ENCODE results near the gene LAPTM4A.
"Not testable (repeated sequence)": the region's sequence is repeated elsewhere in the genome, so short reads cannot be mapped to it uniquely, and the experiment has no call there.

LAPTM4A gene

DNA sequence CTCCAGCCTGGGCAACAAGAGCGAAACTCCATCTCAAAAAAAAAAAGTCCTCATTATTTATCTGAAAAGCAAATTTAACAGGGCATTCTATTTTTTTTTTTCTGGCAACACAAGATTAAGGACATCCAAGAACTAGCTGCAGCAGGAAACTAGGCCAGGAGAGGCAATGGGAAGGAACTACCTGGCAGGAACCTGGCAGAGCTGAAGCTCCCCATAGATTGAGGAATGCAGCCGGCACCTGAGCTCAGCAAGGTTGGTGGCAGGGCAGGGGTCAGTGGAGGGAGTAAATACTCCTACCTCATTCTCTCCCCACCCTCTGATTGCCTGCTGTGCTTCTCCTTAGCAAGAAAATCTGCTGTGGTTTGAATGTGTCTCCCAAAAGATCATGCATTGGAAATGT, 30.4 kb upstream of the LAPTM4A start:
- H3K4me3 ChIP-seq (ENCODE audit: low read length) = no peak overlapping the region
- no peak for TF ChIP-seq ZNF274 (IDR thresholded peaks at IDR 0.05; ENCODE audit: low read depth, low read length)

DNA sequence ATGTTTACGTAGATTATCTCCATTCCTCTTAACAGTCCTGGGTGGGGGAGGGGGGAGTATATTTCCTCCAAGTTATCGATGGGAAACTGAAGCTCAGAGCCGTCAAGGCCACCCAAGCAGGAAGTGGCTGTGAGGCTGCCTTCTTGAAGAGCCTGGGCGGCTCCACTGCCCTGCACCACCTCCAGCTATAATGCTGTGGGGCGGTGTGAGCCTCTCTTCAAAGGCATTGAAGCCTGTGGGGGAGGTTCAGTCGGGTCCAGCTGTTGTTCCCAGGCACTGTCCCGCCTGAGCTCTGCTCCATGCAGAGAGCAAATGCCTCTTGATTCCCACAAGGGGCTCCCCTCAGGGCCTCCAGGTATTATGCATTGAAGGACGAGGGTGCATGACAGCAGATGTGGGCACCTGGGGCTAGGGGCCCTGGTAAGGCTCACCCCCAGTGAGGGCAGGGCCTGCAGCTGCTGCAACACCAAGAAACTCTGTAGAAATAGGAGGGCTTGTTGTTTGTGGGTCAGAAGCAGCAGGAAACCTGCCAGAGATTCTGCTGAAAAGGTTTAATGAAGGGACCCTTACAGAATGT, 29.5 kb upstream of the LAPTM4A start:
- no peak overlapping the region for H3K4me3 ChIP-seq (ENCODE audit: low read length)
- no peak for TF ChIP-seq ZNF274 (IDR thresholded peaks at IDR 0.05; ENCODE audit: low read depth, low read length)

DNA sequence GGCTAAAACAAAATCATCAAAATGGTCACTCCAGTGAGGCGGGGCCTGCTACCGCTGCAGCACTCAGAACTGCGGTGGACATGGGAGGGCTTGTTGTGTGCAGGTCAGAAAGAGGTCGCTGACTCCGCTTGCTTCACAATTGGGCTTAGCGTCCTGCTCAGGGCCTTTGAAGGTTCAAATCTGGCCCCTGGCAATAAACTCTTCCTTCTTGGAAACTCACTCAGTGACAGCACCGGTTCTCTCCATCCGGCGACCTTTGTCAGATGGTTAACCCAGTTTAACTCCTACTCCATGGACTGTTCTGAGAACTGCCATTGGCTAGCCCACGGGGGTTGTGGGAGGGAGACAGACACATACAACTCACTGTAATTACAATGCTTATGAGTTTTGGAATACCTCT, 29.0 kb upstream of the LAPTM4A start:
- no peak for TF ChIP-seq ZNF274 (IDR thresholded peaks at IDR 0.05; ENCODE audit: low read depth, low read length)
- no peak overlapping the region for H3K4me3 ChIP-seq (ENCODE audit: low read length)

DNA sequence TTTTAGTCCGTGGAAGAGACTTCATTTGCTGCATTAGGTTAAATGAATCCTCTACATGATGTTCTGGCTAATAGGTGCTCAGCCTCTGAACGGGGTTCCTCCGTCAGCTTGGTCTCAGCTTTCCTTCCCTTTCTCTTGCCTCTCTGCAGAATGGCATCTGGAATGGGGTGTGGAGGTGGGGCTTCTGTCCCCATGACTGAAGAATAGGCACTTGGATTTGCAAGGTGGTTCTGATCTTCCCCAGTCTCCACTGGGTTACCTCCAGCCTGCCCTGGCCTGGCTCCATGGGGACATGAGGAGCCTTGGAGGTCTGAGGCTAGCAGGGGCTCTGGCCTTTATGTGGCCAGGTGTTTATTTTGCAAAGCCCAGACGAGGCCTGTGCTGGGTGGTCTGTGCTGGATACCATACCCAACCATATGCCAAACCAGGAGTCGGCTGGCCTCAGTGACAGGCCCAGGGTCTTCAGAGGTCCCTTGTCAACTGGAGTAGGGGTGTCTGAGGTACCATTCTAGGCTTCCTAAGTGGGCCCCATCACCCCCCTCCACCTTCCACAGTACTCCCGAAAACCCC, 28.2 kb upstream of the LAPTM4A start:
- no peak overlapping the region for H3K4me3 ChIP-seq (ENCODE audit: low read length)
- TF ChIP-seq ZNF274 (IDR thresholded peaks at IDR 0.05; ENCODE audit: low read depth, low read length) = no peak

DNA sequence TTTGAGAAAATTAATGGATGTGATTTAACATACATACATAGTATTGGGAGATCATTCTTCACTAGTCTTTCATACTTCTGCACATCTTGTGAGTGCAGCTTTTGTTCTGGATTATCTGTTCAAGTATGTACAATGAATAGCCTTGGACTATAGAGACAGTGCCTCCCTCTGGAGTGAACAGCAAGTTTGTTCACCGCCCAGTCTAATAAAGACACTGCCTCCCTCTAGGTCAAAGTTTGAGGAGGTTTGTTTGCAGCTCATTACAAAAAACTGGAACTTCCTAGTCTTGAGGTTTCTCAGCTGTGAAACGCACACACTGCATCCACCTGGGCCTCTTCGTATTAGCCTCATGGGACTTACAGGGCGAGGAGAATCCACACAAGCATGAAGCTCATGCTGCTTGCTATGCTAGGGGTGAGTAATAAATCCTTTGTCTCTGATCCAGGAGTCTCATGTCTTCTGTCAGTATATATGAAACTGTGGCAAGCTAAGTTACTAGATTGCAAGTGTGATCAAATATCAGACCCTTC, 26.0 kb upstream of the LAPTM4A start:
- no peak overlapping the region for H3K4me3 ChIP-seq (ENCODE audit: low read length)
- TF ChIP-seq ZNF274 (IDR thresholded peaks at IDR 0.05; ENCODE audit: low read depth, low read length) = no peak

DNA sequence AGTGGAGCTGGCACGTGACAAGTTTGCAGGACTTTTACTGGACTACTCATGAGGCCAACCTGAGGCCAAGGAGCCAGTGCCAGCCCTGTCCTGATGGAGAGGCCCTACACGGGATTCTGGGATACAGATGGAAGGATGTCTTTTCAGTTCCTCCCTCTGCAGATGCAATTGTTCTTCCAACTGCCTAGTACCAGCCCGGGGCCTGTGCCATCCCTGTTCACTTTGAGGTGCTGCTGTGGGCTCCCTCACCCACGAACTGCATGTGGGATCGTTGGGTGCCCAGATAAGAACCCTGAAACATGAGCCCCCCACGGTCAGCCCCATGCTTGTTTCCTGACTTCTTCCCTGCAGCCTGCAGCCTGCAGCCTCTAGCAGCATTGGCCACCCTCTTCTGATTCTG, 25.3 kb upstream of the LAPTM4A start:
- TF ChIP-seq ZNF274 (IDR thresholded peaks at IDR 0.05; ENCODE audit: low read depth, low read length) = no peak
- no peak overlapping the region for H3K4me3 ChIP-seq (ENCODE audit: low read length)

DNA sequence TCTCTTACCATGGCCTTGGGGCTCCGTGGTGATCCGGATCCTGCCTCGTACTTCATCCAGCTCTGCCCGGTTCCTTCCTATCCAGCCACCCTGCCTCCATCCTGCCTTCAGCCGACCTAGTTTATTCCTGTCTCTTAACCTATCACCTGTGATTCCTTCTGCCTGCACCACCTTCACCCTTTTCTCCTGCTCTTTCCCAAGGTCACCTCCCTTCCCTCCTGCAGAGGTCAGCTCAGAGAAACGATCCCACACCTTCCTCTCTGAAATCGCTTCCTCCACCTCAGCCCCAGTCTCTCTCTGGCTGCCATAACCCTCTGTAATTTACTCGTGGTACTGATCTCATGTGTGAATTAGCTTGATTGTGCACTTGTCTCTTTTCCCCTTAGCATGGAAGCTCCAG, 23.5 kb upstream of the LAPTM4A start:
- H3K4me3 ChIP-seq (ENCODE audit: low read length) = no peak overlapping the region
- TF ChIP-seq ZNF274 (IDR thresholded peaks at IDR 0.05; ENCODE audit: low read depth, low read length) = no peak

DNA sequence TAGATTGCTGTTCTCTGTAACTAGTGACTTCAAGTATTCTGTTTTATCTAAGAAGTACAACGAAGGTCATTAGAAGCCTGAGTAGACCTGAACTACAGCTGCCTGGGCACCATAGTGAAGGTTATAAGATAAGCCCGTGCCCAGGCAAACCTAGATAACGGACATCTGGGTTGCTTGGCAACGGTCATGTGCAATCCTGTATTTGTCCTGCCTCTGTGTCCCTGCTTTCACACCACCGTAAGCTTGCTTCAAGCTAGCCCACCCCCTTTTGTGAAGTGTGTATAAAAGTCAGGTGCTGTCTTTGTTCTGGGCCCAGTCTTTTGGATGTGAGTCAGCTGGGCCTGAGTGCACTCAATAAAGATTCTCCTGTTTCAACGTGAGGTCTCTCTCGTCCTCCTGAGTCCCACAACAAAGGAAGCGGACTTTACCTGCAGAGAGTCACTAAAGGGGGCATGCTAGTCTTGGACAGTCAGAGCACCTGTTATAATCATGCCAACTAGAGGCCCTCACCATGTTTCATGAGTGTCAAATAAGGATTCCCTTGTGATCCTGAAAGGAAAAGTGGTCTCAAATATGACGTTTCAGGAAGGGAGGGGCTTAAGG, 22.7 kb upstream of the LAPTM4A start:
- not testable (repeated sequence) for H3K4me3 ChIP-seq (ENCODE audit: low read length)

DNA sequence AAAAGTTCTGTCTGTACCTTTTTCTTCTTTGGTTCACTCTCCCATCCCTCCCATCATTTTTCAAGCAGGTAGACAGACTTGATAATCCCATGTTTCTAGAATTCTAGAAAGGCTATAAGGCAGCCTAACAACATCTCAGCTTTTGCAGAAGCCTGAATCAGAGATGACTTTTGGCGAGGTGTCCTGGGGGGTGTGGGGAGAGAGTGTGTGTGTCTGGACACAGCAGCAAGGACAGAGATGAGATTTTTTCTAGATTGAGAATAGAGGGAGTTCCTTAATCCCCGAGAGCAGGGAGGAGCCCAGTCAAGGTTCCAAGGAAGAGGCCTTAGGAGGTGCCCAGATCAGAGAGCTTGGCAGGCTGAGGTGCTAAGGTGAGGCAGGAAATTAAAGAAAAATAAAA, 22.0 kb upstream of the LAPTM4A start:
- TF ChIP-seq ZNF274 (IDR thresholded peaks at IDR 0.05; ENCODE audit: low read depth, low read length) = no peak
- H3K4me3 ChIP-seq (ENCODE audit: low read length) = no peak overlapping the region

DNA sequence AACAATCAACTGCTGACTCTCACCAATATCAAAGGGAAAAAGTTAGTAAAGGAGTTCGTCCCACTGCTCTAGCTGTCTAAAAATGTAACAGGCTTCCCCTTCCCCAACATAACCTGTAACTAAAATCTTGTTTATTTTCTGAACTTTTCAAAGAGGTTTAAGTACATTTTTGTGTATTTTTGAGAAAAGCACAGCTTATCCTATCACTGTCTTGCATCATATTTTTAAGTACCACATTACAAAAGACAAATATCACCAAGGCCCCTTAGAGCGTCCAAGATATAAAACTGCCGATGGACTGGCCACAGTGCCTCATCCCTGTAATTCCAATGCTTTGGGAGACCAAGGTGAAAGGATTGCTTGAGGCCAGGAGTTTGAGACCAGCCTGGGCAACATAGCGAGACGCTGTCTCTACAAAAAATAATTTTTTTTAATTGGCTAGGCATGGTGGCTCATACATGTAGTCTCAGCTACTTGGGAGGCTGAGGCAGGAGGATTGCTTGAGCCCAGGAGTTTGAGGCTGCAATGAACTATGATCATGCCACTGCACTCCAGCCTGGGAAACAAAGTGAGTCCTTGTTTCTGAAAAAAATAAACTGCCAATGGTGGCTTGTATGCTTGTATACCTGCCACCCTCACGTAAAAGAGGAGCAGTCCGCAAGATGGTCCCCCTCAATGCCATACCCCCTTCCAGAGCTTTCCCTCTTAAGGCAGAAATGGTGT, 21.2 kb upstream of the LAPTM4A start:
- no peak for TF ChIP-seq ZNF274 (IDR thresholded peaks at IDR 0.05; ENCODE audit: low read depth, low read length)
- no peak overlapping the region for H3K4me3 ChIP-seq (ENCODE audit: low read length)

DNA sequence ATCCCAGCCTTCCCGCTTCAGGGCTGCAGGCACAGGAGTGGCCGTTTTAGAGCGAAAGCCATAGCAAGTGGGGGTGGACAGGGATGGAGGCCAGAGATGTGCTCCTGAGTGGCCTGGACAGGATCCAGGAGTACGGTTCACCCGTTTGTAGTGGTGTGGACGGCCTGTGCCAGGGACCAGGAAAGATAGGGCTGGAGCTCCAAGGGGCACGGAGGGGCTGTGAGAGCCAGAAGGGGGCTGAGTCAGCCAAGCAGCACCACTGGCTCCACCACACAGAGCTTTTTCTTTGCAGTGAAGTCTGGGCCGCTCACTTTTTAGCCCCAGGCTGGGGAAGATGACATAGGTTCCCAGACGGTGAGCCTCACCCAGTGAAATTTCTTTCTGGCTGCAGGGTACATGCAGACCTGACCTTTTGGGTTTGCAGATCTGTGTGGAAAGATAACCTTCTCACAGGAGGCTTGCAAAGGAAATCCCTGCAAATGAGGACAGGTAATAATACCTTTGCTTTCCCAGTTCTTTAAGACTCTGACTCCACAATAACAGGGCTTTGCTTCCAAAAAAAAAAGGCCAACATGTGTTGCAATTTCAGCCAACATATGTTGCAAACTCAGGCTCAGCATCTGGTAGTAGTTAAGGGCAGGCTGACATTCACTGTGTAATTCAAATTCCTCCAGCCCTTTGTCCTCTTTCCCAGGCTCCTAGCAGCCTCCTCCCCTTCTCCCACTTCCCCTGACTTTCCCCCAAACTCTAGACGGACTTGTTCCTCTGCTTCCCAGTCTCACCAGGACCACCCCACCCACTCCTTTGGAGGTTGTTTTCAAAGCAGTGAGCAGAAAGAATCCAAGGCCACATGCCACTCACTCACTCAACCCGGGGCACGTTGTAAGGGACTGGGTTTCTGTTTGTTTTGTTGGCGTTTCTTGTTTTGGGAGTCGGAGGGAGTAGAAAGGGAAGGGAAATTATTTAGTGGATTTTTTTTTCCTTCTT, 20.3 kb upstream of the LAPTM4A start:
- no peak for TF ChIP-seq ZNF274 (IDR thresholded peaks at IDR 0.05; ENCODE audit: low read depth, low read length)
- no peak overlapping the region for H3K4me3 ChIP-seq (ENCODE audit: low read length)

DNA sequence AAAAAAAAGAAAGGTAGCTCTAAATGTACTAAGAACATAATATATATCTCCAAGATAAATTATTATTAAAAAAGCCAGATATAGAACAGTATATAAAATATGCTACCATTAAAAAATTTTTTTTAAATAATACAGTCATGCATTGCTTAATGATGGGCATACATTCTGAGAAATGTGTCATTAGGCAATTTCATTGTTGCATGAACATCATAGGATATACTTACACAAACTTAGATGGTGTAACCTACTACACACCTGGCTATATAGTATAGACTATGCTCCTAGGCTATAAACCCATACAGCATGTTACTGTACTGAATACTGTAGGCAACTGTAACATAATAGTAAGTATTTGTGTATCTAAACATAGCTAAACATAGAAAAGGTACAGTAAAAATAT, 18.3 kb upstream of the LAPTM4A start:
- H3K4me3 ChIP-seq (ENCODE audit: low read length) = no peak overlapping the region
- no peak for TF ChIP-seq ZNF274 (IDR thresholded peaks at IDR 0.05; ENCODE audit: low read depth, low read length)

DNA sequence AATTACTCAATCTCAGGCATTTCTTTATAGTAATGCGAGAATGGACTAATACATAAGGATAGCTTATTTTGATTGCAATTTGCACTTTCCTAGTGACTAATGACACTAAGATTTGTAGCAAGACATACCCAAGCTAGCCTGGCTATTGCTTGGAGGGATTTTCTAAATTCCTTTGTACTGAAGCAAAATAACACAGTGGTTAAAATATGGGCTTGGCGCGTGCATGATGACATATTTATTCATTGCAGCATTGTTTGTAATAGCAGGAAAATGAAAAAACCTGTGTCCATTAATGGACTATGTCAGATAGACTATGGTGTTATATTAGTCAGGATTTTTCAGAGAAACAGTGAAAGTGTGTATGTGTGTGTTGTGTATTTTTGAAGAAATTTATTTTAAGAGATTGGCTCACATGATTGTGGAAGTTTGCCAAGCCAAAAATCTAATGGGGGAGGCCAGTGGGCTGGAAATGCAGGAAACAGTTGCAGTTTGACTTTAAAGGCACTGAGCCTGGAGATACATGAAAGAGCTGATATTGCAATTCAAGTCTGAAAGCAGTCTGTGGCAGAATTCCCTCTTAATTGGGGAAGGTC, 16.7 kb upstream of the LAPTM4A start:
- TF ChIP-seq ZNF274 (IDR thresholded peaks at IDR 0.05; ENCODE audit: low read depth, low read length) = no peak
- H3K4me3 ChIP-seq (ENCODE audit: low read length) = no peak overlapping the region
